ENCODE results near the gene KLHL29.

KLHL29 gene

DNA sequence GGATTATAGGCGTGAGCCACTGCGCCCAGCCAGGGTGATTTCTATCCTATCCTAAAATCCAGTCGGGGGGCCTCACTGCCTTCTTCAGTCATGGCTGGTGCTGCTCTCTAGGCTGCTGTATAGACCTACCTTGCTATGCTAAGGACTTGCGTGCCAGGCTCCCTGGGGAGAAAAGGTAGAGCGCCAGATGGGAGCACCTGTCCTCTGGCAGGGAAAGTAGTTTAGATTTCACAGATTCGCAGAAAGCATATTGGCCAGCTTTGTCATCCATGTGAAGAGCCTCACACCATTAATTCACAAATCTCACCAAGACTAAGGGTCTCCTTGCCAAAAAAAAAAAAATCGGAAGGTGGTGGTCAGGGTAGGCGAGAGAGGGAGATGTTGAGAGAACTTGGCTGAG, 324.3 kb downstream of the KLHL29 start:
- TF ChIP-seq SIN3A (IDR thresholded peaks at IDR 0.05; ENCODE audit: borderline replicate concordance, insufficient read depth, low read length) (no peak), TAF1 (IDR thresholded peaks at IDR 0.05; ENCODE audit: borderline replicate concordance, insufficient read depth, low read length) (no peak), FOXP2 (optimal IDR thresholded peaks at IDR 0.05; ENCODE audit: borderline replicate concordance, extremely low read depth, extremely low read length, insufficient read depth) (no peak), POLR2AphosphoS5 (IDR thresholded peaks at IDR 0.05; ENCODE audit: low read depth, low read length) (no peak)
- TF ChIP-seq, protein P1, sequence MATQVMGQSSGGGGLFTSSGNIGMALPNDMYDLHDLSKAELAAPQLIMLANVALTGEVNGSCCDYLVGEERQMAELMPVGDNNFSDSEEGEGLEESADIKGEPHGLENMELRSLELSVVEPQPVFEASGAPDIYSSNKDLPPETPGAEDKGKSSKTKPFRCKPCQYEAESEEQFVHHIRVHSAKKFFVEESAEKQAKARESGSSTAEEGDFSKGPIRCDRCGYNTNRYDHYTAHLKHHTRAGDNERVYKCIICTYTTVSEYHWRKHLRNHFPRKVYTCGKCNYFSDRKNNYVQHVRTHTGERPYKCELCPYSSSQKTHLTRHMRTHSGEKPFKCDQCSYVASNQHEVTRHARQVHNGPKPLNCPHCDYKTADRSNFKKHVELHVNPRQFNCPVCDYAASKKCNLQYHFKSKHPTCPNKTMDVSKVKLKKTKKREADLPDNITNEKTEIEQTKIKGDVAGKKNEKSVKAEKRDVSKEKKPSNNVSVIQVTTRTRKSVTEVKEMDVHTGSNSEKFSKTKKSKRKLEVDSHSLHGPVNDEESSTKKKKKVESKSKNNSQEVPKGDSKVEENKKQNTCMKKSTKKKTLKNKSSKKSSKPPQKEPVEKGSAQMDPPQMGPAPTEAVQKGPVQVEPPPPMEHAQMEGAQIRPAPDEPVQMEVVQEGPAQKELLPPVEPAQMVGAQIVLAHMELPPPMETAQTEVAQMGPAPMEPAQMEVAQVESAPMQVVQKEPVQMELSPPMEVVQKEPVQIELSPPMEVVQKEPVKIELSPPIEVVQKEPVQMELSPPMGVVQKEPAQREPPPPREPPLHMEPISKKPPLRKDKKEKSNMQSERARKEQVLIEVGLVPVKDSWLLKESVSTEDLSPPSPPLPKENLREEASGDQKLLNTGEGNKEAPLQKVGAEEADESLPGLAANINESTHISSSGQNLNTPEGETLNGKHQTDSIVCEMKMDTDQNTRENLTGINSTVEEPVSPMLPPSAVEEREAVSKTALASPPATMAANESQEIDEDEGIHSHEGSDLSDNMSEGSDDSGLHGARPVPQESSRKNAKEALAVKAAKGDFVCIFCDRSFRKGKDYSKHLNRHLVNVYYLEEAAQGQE (IDR thresholded peaks at IDR 0.05; ENCODE audit: insufficient read depth in 1 of 2, low read depth in 2 of 2, low read length in 2 of 2), result no peak

DNA sequence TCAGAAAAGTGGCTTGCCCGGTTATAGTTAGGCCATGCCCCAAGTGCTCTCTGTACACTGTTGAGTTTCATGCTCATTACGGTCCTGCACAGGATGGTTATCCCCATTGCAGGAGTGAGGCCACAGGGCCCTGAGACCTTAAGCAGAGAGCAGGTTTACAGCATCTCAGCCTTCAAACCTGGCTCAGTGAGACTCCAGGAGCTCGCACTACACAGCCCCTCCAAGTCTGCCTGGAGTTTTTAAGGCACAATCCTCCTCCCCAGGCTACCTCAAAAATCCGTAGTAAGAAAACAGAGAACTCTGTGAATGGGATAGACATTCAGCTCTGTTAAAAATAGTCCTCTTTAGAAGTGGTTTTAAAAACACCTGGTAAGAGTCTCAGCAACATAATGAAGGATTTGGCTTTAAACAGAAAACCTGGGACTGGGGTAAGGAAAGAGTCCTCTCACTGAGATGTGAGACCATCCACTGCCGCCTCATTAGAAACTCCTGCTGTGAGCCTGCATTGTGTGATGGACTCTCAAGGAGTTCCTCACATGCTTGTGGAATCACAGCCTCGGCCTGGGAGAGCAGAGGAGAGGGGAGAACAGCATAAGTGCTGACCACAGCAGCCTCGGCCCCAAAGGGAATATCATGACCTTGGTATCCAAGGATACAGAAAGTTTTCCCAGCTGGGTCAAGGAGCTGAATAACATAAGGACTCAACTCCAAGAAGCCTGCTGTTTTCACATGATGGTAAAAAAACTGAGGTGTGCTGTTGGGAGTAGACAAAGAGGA, 327.2 kb downstream of the KLHL29 start:
- TF ChIP-seq TAF1 (IDR thresholded peaks at IDR 0.05; ENCODE audit: borderline replicate concordance, insufficient read depth, low read length), result no peak
- no peak for TF ChIP-seq POLR2AphosphoS5 (IDR thresholded peaks at IDR 0.05; ENCODE audit: low read depth, low read length)
- TF ChIP-seq, protein P1 (IDR thresholded peaks at IDR 0.05; ENCODE audit: insufficient read depth in 1 of 2, low read depth in 2 of 2, low read length in 2 of 2), result no peak
- TF ChIP-seq FOXP2 (optimal IDR thresholded peaks at IDR 0.05; ENCODE audit: borderline replicate concordance, extremely low read depth, extremely low read length, insufficient read depth), result no peak
- TF ChIP-seq SIN3A (IDR thresholded peaks at IDR 0.05; ENCODE audit: borderline replicate concordance, insufficient read depth, low read length), result no peak

DNA sequence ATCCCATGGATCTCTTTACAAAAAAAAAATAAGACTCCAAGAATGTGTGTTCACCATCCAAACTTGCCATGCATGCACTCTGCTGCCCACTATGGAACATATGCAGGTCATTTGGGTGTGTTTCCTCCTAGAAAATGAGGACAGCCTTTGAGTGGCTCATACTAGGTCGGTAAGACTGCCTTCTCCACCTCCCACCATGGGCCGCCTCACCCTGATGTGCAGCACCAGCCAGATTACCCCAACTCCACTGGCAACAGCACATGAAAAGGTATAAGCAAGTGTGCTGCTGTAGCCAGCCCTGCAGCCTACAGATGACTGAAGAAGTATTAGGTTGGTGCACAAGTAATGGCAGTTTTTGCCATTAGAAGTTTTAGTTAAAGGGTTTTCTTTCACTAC, 327.8 kb downstream of the KLHL29 start:
- TF ChIP-seq, protein P1 (IDR thresholded peaks at IDR 0.05; ENCODE audit: insufficient read depth in 1 of 2, low read depth in 2 of 2, low read length in 2 of 2), result no peak
- TF ChIP-seq FOXP2 (optimal IDR thresholded peaks at IDR 0.05; ENCODE audit: borderline replicate concordance, extremely low read depth, extremely low read length, insufficient read depth) (no peak), SIN3A (IDR thresholded peaks at IDR 0.05; ENCODE audit: borderline replicate concordance, insufficient read depth, low read length) (no peak), TAF1 (IDR thresholded peaks at IDR 0.05; ENCODE audit: borderline replicate concordance, insufficient read depth, low read length) (no peak), POLR2AphosphoS5 (IDR thresholded peaks at IDR 0.05; ENCODE audit: low read depth, low read length) (no peak)

DNA sequence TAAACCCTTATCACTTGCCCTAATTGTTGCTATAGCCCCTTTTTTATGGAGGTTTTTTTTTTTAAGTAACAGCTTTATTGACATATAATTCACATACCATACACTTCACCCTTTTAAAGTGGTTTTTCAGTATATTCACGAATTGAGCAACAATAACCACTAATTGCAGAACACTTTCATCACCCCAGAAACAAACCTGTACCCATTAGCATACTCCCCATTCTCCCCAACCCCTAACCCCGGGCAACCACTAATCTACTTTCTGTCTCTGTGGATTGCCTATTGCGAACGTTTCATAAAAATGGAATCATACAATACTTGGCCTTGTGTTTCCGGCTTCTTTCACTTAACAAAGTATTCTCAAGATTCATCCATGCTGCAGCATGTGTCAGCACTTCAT, 328.4 kb downstream of the KLHL29 start:
- TF ChIP-seq SIN3A (IDR thresholded peaks at IDR 0.05; ENCODE audit: borderline replicate concordance, insufficient read depth, low read length) (no peak), POLR2AphosphoS5 (IDR thresholded peaks at IDR 0.05; ENCODE audit: low read depth, low read length) (no peak), FOXP2 (optimal IDR thresholded peaks at IDR 0.05; ENCODE audit: borderline replicate concordance, extremely low read depth, extremely low read length, insufficient read depth) (no peak), TAF1 (IDR thresholded peaks at IDR 0.05; ENCODE audit: borderline replicate concordance, insufficient read depth, low read length) (no peak)
- TF ChIP-seq, protein P1 (IDR thresholded peaks at IDR 0.05; ENCODE audit: insufficient read depth in 1 of 2, low read depth in 2 of 2, low read length in 2 of 2), result no peak
